H1 (cell line): ENCODE data around the gene TTBK2. TPM values are rescaled to one million over a fixed set of nuclear protein-coding genes. Genes with fewer than 3 reads are reported as not detected.

Experiments
- BACH1 ChIP-seq: IDR thresholded peaks from 2 replicates; pipeline ENCODE4 v1.6.1; 2012; ENCODE audit warnings: low read length, improper control_type of control experiment
- CHD7 ChIP-seq: fragments of 300-600 bp; sonication (generic); IDR thresholded peaks from 2 replicates; pipeline ENCODE4 v1.7.1; 2012; ENCODE audit warnings: low read length, moderate library complexity, mild to moderate bottlenecking, inconsistent platforms; ENCODE audit not compliant: insufficient replicate concordance
- polyA plus RNA-seq, 7 experiments: library from polyadenylated mRNA; depleted of rRNA in 3 of 7; stranded (reverse) in 5 of 7; unstranded in 2 of 7; fragments of >200 nt in 5 of 7; fragments of 200-250 nt in 2 of 7; gene quantifications; 1 replicate in 5 of 7; 2 replicates in 1 of 7; 4 replicates in 1 of 7; pipeline versions ENCODE4 v1.2.1 to v1.2.3, GENCODE V29; 2011 to 2013; ENCODE audit warnings: missing spikeins in 2 of 7, mixed read lengths in 2 of 7
- total RNA-seq: library from RNA; stranded (reverse); fragmentation: NEBNext Ultra II Directional; extraction: Animal tissue kit (Norgen Biotek cat#: 25700); gene quantifications from 2 replicates; pipeline ENCODE4 v1.2.1, GENCODE V29; 2021

TTBK2 gene
- total and polyA plus RNA-seq, 2 of the 8 experiments (the other 6 are each of a cell fraction or from before 2014, with no cell fraction given): 2.7 to 18.2 TPM

DNA sequence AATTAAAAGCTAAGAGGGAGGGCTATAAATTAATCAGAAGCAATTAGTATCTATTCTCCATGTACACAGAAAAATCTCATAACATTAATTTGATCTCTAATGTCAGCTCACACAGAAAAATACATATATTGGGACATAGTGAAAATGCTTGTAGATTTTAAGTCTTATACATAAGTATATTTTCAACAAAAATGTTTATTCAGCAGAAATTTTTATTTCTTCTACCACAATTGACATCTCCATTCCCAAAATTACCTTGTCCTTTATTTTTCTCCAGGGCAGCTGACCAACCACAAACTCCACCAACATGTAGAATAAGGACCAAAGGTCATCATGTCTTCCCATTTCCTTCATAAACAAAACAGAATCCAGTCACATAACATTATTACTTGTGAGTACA is 109.1 kb downstream of the TTBK2 start (continued):
- TF ChIP-seq CHD7 (no peak), BACH1 (no peak)
